ENCODE data around the gene PLEKHG5. TPM values are rescaled to one million over a fixed set of nuclear protein-coding genes. Genes with fewer than 3 reads are reported as not detected.

The PLEKHG5 gene
- total RNA-seq, 1 donor from 2014 or later = 109 TPM

GRCh38 chr1:6483017-6483760 lies 8.3 kb downstream of the PLEKHG5 start:
- H3K27me3 Mint-ChIP-seq (ENCODE audit: unreplicated experiment) = peaks cover 12% of the 10 kb centered on the region
- no peaks in the 10 kb centered on the region for H3K9me3 Mint-ChIP-seq (ENCODE audit: unreplicated experiment)
- peaks cover 45% of the 10 kb centered on the region for H3K4me1 Mint-ChIP-seq (ENCODE audit: unreplicated experiment)
- H3K27ac Mint-ChIP-seq (ENCODE audit: unreplicated experiment) = no peak overlapping the region
- TF ChIP-seq, protein P1, sequence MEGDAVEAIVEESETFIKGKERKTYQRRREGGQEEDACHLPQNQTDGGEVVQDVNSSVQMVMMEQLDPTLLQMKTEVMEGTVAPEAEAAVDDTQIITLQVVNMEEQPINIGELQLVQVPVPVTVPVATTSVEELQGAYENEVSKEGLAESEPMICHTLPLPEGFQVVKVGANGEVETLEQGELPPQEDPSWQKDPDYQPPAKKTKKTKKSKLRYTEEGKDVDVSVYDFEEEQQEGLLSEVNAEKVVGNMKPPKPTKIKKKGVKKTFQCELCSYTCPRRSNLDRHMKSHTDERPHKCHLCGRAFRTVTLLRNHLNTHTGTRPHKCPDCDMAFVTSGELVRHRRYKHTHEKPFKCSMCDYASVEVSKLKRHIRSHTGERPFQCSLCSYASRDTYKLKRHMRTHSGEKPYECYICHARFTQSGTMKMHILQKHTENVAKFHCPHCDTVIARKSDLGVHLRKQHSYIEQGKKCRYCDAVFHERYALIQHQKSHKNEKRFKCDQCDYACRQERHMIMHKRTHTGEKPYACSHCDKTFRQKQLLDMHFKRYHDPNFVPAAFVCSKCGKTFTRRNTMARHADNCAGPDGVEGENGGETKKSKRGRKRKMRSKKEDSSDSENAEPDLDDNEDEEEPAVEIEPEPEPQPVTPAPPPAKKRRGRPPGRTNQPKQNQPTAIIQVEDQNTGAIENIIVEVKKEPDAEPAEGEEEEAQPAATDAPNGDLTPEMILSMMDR (IDR thresholded peaks at IDR 0.05; ENCODE audit: unreplicated experiment) = no peak
- H3K36me3 Mint-ChIP-seq (ENCODE audit: low read depth, unreplicated experiment) = peaks cover 21% of the 10 kb centered on the region
- H3K4me3 Mint-ChIP-seq (ENCODE audit: unreplicated experiment) = peak overlapping the region; percentile 96
- DNase-seq (ENCODE audit: low spot score) = no peak

DNA sequence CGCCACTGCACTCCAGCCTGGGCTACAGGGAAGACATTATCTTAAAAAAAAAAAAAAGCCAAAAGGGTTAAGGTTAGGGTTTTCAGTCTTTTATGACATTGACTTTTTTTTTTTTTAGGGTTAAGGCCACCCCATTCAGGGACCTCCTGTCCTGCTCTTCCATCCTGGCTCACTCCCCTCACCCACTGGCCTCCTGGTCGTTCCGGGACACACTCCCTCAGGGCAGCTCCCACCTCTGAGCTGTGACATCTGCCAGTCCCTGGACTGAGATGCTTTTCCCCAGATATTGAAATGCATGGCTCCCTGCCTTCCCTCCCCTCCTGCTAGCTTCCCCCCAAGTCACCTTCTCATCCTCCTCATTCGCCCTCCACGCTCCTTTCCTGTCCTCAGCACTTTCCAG lies 9.6 kb downstream of the PLEKHG5 start:
- Mint-ChIP-seq H3K27ac (ENCODE audit: unreplicated experiment) (peak overlapping the region; percentile 7), H3K4me3 (ENCODE audit: unreplicated experiment) (no peak overlapping the region), H3K27me3 (ENCODE audit: unreplicated experiment) (peaks cover 12% of the 10 kb centered on the region), H3K4me1 (ENCODE audit: unreplicated experiment) (peaks cover 40% of the 10 kb centered on the region), H3K36me3 (ENCODE audit: low read depth, unreplicated experiment) (peaks cover 17% of the 10 kb centered on the region), H3K9me3 (ENCODE audit: unreplicated experiment) (no peaks in the 10 kb centered on the region)
- DNase-seq (ENCODE audit: low spot score) = no peak
- TF ChIP-seq, protein P1 (IDR thresholded peaks at IDR 0.05; ENCODE audit: unreplicated experiment) = no peak

DNA sequence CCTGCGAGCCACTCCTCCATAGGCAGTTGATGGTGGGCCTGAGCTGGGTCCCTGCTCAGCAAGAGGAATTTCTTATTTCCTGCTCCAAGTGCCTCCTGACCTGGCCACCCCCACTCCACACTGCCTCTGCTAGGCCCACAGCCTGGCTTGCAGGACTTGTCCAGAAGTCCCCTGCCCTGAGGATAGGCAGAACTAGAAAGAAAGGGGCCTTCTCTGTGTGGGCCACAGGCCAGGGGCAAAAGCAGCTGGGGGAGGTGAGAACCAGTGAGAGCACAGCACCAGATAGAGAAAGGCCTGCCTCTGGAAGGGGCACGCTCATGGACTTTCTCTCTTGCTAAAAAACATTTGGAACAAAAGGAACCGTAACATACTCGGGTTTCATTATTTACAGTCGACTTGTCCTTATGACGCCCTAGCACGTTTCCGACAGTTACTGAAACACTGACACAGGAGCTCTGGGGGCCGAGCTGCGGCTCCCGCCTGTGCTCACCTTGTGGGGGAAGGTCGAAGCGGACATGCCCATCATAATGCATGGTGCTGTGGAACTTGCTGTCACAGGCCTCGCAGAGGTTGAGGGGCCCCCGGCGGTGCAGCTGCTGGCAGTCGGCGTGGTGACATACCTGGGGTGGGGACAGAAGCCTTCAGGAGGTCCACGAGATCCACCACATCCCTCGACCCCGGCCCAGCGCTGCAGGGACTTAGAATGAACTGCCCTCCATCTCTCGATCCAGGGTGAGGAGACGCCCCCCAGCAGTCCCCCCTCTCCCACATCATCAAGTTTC lies 14.2 kb downstream of the PLEKHG5 start:
- Mint-ChIP-seq H3K36me3 (ENCODE audit: low read depth, unreplicated experiment) (peaks cover 8% of the 10 kb centered on the region), H3K27me3 (ENCODE audit: unreplicated experiment) (peaks cover 9% of the 10 kb centered on the region), H3K27ac (ENCODE audit: unreplicated experiment) (no peak overlapping the region), H3K4me3 (ENCODE audit: unreplicated experiment) (peak overlapping the region; percentile 73), H3K4me1 (ENCODE audit: unreplicated experiment) (peaks cover 14% of the 10 kb centered on the region), H3K9me3 (ENCODE audit: unreplicated experiment) (no peaks in the 10 kb centered on the region)
- TF ChIP-seq, protein P1 (IDR thresholded peaks at IDR 0.05; ENCODE audit: unreplicated experiment) = no peak
- no peak for DNase-seq (ENCODE audit: low spot score)

DNA sequence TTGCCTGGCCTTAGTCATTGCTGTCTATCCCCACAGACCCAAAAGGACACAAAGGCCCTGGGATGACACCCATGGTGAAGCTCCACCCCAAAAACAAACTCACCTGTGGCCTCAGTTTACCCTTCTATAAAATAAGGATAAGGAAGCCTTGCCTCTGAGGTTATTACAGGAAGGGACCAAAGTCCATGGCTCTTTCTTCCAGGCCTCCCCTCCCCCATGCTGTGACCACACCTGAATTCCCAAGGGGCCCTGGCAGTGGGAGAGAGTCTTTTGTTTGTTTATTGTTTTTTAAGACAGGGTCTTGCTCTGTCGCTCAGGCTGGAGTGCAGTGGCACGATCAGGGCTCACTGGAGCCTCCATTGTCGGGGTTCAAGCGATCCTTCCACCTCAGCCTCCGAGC lies 15.0 kb downstream of the PLEKHG5 start:
- TF ChIP-seq, protein P1 (IDR thresholded peaks at IDR 0.05; ENCODE audit: unreplicated experiment) = no peak
- H3K27me3 Mint-ChIP-seq (ENCODE audit: unreplicated experiment) = peaks cover 9% of the 10 kb centered on the region
- H3K27ac Mint-ChIP-seq (ENCODE audit: unreplicated experiment) = no peak overlapping the region
- H3K4me3 Mint-ChIP-seq (ENCODE audit: unreplicated experiment) = no peak overlapping the region
- DNase-seq (ENCODE audit: low spot score) = no peak
- no peaks in the 10 kb centered on the region for H3K9me3 Mint-ChIP-seq (ENCODE audit: unreplicated experiment)
- peaks cover 4% of the 10 kb centered on the region for H3K36me3 Mint-ChIP-seq (ENCODE audit: low read depth, unreplicated experiment)
- peaks cover 10% of the 10 kb centered on the region for H3K4me1 Mint-ChIP-seq (ENCODE audit: unreplicated experiment)
